Loucy (cell line): ENCODE measurements around the gene SORBS1.

Experiments used
- CTCF ChIP-seq: fragments of 200-600 bp; sonication (generic); conservative IDR thresholded peaks from 2 replicates; pipeline ENCODE4 v1.5.1; 2014; ENCODE audit warnings: mild to moderate bottlenecking, antibody characterized with exemption, low read length
- EZH2phosphoT487 ChIP-seq: fragments of 200-600 bp; IDR thresholded peaks from 2 replicates; pipeline ENCODE4 v1.6.1; 2018; ENCODE audit warnings: antibody characterized with exemption, mild to moderate bottlenecking, moderate library complexity, borderline replicate concordance

DNA sequence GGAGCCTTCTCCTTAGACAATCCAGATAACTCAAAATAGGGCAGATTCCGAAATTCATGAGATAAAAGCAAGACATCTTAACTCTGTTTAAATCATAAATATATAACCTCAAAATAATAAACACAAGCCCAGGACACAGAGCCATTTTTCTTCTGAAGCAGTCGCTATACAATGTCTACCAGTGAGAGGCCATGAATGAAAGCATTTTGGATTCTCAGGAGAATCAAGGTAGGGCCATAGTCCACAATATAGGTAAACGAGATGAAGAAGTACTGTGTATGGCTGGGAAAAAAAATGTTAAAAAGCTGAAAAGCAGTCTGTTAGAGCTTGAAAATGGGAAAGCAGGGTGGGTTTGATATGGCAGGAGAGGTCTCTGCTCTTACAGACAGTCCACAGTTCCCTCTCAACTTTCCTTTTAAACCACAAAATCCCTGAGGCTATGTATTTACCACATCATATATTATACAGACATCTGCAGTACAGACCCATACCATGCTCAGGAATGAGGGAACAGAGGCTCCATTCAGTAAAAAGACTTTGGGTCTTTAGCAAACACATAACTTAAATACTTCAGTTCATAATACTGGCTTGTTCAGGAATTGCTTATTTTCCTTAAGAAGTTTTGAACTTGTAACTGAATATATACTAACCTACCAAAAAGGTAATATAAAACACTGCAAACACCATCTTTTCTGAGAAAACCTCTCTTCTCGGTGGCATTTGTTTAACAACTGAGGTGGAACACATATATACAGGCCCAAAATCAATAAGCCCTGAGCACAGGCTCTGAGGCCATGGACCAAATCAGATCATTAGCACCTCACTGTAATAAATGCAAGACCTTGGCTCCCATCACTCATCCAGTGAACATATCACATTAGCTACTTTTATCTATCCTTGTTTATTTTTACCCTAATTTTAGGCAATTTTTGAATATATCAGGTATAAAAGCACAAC lies 109.3 kb downstream of the SORBS1 start:
- TF ChIP-seq CTCF (no peak), EZH2phosphoT487 (no peak)
